Stimulated activated CD4-positive, alpha-beta T cell treated with anti-CD3 and anti-CD28 coated beads, Interleukin-1b, Interleukin-23, amount 100 ng/mL, for 1 hour (primary cell): Measurements from ENCODE around the gene CSRP1.
"Not testable (repeated sequence)": the region's sequence is repeated elsewhere in the genome, so short reads cannot be mapped to it uniquely, and the experiment has no call there.

Experiments
- DNase-seq, 2 donors: peaks; one replicate each; pipeline ENCODE4 v3.0.0-alpha.2; 2020; ENCODE audit warnings: low read depth in 2 of 2

Gene CSRP1

GRCh38 chr1:201506557-201507359 is at the start of gene CSRP1:
Gene CSRP1 (minus strand): TSS chr1:201507123. CDS start chr1:201496303, 10,820 bp downstream.
- peak; percentile 58 to 61 for DNase-seq

GRCh38 chr1:201555593-201555945 is 48.6 kb upstream of the CSRP1 start:
- DNase-seq = no peak

DNA sequence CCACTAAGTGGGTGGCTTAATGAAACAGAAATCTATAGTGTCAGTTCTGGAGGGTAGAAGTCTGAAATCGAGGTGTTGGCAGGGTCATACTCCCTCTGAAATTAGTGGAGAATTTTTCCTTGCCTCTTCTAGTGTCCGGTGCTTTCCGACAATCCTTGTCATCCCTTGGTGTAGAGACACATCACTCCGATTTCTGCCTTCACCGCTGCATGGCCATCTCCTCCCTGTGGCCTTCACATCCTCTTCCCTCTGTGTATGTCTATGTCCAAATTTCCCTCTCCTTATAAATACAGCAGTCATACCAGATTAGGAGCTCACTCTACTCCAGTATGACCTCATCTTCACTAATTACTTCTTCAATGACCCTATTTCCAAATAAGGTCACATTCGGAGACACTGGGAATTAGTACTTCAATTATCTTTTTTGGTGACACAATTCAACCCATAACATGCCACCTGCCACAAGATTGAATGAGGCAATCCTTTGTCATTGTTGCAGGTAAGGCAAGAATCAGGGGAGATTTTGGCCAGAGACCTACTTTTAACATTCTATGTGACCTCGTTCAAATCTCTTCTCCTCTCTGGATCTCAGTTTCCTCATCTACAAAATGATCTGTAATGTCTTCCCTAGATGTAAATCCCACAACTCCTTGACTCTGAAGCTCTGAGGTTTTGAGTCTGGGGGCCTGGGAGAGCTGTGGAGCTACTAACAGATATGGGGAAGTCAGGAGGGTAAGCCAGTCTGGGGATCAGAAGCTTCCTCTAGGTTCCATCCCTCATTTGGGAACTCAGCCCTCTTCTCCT is 48.1 kb upstream of the CSRP1 start:
- DNase-seq = no peak

DNA sequence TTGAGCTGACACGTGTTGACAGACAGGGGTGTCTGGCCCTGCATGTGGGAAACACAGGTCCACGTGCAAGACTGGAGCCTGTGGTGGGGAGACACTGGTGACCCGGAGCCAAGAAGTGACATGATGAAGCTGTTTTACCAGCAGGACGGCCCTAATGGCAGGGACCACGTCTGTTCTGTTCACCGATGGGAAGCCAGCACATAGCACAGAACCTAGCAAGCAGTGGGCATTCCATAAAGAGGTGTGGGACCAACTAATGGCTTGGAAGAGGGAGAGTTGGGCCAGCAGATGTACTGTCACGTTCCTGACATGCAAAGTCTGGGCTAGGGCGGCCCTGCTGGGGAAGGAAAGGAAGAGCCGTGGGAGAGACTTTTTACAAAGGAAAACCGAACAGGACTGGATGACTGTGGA is 47.3 kb upstream of the CSRP1 start:
- DNase-seq = no peak

- DNase-seq = no peak
Observed at GRCh38 chr1:201553496-201554189, 46.7 kb upstream of the CSRP1 start.

- no peak for DNase-seq
Observed at GRCh38 chr1:201552941-201553351, 46.0 kb upstream of the CSRP1 start.

DNA sequence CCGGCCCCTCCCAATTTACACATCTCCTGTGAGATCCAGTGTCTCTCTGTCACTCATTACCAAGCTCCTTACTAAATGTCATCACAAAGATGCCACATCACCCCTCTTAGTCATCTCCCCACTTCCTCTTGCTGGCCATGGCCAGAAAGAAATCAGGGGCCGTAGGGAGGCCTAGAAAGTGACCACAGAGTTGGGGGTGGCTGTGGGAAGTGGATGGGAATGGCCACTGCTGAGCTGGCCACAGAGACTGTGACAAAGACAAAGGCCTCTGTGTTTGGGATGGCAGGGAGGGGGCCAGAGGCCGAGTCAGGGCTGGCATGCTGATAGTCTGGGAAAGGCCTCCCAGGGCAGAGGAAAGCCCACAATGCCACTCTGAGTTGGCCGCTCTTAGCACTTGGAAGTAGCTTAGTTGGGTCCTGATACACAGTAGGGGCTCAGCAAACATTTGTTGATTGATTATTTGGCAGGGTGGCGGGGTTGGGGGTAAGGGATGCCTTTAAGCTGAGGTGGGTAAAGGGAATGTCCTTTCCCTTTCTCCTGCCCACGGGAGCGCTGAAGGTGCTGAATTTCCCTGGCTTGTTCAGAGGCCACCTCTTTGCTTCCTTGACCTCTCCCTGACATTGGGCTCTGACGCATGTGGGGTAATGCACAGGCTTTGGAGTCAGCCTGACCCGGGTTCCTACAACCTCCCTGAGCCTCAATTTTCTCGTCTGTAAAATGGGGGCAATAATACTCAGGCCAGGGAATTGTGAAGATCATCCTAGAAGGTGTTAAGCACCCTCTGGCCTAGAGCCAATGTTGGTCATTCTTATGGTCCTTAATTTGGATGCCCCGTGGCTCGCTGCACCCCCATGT is 45.2 kb upstream of the CSRP1 start:
- no peak for DNase-seq

- no peak for DNase-seq
Observed at GRCh38 chr1:201551096-201551495, 44.2 kb upstream of the CSRP1 start.

- not testable (repeated sequence) for DNase-seq
Observed at GRCh38 chr1:201549522-201549921, 42.6 kb upstream of the CSRP1 start.

DNA sequence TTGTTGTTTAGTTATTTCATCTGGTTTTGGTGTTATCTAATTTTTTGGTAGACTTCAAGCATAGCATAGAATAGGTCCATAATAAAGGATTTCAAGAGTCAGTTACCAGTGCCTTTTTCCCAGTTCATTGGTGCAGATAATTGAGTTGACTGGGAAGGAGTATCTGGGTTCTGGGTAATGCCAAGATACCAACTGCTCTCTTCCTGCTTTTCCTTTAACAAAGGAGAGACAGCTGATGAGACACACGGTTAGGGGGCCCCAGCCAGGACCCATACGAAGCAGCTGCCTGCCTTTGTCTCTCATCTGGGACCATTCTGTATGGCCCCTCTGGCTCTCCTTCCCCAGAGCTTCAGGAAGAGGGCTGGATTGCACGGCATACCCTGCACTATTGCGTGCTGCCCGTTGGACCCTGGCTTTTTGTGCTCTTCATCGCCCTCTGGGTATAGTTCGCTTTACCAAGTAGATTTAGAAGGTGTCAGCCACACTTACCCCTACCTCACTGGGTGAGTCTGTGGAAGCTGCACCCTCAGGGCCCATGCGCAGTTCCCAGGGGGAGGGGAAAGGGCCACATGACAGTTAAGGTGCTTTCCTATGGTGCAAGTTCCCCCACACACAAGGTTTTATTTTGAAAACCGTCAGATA is 39.0 kb upstream of the CSRP1 start:
- no peak for DNase-seq

GRCh38 chr1:201544710-201545109 is 37.8 kb upstream of the CSRP1 start:
- no peak for DNase-seq

- no peak for DNase-seq
Observed at GRCh38 chr1:201543871-201544642, 37.1 kb upstream of the CSRP1 start.

- no peak for DNase-seq
Observed at GRCh38 chr1:201542309-201543035, 35.5 kb upstream of the CSRP1 start.

DNA sequence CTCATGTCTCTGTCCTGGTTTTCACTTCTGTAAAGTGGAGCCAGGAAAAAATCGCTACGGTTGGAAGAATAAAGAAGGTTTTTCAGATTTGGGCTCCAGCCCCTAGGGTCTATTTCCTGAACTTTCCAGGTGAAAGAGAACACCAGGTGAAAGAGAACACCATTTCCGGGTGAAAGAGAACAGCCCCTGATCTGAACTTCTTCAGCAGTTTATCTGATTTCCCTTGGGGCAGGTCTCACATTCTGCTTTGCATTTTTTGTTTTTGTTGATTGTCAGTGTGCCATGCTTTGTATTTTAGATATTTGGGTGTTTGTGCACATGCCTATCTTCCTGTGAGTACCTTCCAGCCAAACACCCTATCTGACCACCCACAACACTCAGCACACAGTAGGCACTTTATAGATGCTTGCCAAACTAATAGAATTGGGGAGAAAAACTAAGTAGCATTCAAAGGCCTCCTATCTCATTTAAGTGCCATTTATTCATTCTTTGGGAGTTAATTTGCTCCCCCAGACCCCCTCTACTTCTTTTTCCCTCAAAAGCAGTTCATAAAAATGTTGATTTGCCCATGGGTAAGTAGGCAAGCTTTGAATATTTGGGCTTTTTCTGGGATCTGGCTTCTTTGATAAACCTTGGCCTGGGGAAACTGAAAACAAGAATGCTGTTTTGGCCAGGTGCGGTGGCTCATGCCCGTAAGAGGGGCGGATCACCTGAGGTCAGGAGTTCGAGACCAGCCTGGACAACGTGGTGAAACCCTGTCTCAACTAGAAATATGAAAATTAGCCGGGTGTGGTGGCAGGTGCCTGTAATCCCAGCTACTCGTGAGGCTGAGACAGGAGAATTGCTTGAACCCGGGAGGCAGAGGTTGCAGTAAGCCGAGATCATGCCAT is 34.2 kb upstream of the CSRP1 start:
- DNase-seq = no peak

DNA sequence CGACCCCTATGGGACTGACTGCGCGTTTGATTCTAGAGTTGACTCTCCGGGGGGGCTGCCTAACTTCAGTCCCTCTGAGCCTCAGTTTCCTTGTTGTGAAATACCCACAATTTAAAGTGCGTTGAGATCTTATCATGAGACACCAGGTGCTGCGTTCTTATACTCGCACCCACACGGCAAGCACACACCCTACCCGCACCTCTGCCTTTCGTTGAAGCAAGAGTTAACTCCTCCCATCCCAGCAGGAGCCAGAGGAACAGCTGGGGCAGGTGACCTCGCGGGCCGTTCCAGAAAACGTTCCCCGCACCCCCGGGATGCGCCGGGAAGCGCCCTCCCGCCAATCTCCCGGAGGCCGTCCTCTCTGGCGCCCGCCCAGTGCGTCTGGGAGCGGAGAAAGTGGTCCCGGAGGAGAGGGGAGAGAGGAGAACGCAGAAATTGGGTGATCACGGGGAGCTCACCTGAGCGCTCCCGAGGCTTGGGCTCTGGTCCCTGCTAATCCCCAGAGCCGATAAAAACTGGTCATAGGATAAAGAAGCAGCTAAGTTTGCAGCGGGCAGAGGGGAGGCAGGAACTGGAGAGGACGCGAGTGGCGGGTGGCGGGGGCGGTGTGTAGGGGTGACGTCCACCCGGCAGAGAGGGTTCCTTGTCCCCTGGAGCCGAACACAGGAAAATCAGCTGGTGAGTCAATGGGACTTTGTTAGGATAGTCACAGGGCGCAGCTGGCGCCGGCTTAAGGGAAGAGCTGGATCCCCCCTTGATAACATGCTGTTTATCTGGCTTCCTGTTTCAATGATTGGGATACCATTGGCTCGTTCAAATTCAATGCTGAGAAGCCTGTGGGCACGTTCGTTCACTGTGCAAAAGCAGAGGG is 32.9 kb upstream of the CSRP1 start:
- DNase-seq = no peak

- no peak for DNase-seq
Observed at GRCh38 chr1:201538612-201539551, 32.0 kb upstream of the CSRP1 start, which contains the start of gene NAV1. Gene NAV1 (plus strand): TSS chr1:201539127. CDS start chr1:201622885, 83,758 bp downstream.
